ENCODE results near the gene GLIPR1L1. TPM values are rescaled to one million over a fixed set of nuclear protein-coding genes. Genes with fewer than 3 reads are reported as not detected.
"Not testable (repeated sequence)": the region's sequence is repeated elsewhere in the genome, so short reads cannot be mapped to it uniquely, and the experiment has no call there.

GLIPR1L1 gene
- total RNA-seq, 1 donor, result not detected

DNA sequence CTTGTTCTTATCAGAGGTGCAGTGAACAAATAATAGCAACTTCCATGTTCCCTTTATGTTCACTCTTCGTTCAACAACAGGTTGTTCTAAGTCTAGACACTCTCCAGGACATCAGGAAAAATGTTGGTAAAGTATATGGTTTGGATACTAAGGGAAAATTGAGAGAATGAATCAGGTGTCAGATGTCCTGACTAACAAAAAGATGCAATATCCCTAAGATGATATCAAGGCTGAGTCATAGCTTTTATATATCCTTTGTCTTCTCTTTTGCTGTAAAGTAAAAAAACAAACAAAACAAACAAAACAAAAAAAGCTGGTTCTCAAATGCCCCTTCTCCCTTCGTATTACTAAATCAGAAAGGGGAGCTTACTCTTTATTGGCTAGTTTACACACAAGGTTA lies 11.1 kb downstream of the GLIPR1L1 start:
- TF ChIP-seq, protein P1, sequence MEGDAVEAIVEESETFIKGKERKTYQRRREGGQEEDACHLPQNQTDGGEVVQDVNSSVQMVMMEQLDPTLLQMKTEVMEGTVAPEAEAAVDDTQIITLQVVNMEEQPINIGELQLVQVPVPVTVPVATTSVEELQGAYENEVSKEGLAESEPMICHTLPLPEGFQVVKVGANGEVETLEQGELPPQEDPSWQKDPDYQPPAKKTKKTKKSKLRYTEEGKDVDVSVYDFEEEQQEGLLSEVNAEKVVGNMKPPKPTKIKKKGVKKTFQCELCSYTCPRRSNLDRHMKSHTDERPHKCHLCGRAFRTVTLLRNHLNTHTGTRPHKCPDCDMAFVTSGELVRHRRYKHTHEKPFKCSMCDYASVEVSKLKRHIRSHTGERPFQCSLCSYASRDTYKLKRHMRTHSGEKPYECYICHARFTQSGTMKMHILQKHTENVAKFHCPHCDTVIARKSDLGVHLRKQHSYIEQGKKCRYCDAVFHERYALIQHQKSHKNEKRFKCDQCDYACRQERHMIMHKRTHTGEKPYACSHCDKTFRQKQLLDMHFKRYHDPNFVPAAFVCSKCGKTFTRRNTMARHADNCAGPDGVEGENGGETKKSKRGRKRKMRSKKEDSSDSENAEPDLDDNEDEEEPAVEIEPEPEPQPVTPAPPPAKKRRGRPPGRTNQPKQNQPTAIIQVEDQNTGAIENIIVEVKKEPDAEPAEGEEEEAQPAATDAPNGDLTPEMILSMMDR (IDR thresholded peaks at IDR 0.05; ENCODE audit: insufficient read depth, low read length), result no peak
- DNase-seq (ENCODE audit: low read depth), result no peak
- no peak overlapping the region for H3K4me3 ChIP-seq (ENCODE audit: low read depth, low read length)

DNA sequence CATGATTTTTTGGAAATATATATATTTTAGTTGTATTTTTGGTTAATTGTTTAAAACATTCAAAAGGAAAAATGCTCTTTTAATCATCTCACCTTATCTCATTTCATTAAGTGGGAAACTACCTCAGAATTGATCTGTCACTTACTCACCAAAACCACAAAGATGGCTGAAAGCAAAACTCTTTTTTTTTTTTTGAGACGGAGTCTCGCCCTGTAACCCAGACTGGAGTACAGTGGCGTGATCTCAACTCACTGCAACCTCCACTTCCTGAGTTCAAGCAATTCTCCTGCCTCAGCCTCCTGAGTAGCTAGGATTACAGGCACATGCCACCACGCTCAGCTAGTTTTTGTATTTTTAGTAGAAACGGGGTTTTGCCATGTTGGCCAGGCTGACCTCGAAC lies 11.7 kb downstream of the GLIPR1L1 start:
- H3K4me3 ChIP-seq (ENCODE audit: low read depth, low read length); DNase-seq (ENCODE audit: low read depth): not testable (repeated sequence)

DNA sequence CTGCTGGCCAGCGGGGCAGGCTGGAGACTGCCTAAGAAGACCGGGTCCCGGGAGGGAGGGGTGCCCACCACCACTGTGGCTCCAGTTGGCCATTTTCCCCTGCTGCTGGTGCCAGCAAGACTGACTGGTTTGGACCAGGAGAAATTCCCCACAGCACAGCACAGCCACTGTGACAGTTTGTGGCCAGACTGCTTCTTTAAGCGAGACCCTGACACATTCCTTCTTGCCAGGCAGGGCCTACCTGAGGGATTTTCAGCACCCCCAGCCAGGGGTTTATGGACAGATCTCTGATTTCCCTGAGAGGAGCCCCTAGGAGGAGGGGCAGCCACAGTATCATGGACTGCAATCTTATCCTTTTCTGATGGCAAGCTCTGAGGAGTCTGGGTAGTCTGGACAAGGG lies 15.5 kb downstream of the GLIPR1L1 start:
- TF ChIP-seq, protein P1 (IDR thresholded peaks at IDR 0.05; ENCODE audit: insufficient read depth, low read length), result no peak
- DNase-seq (ENCODE audit: low read depth), result no peak
- no peak overlapping the region for H3K4me3 ChIP-seq (ENCODE audit: low read depth, low read length)

DNA sequence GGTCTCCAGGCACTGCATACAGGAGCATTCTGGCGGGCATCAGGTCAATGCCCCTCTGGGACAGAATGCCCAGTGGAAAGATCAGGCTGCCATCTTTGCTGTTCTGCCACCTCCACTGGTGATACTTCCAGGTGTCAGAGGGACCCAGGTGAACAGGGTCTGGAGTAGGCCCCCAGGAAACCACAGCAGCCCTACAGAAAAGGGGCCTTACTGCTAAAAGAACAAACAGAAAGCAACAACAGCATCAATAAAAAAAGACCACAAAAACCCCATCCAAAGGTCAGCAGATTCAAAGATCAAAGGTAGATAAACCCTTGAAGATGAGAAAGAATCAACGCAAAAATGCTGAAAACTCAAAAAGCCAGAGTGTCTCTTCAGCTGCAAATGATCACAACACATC lies 15.9 kb downstream of the GLIPR1L1 start:
- no peak for DNase-seq (ENCODE audit: low read depth)
- TF ChIP-seq, protein P1 (IDR thresholded peaks at IDR 0.05; ENCODE audit: insufficient read depth, low read length), result no peak
- H3K4me3 ChIP-seq (ENCODE audit: low read depth, low read length), result no peak overlapping the region

DNA sequence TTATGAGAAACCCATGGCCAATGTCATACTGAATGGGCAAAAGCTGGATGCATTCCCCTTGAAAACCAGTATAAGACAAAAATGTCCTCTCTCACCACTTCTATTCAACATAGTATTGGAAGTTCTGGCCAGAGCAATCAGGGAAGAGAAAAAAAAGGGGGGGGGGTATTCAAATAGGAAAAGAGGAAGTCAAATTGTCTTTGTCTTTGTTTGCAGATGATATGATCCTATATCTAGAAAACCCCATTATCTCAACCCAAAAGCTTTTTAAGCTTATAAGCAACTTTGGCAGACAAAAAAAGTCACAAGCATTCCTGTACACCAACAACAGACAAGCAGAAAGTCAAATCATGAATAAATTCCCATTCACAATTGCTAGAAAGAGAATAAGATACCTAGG lies 19.5 kb downstream of the GLIPR1L1 start:
- no peak for DNase-seq (ENCODE audit: low read depth)
- H3K4me3 ChIP-seq (ENCODE audit: low read depth, low read length), result no peak overlapping the region

DNA sequence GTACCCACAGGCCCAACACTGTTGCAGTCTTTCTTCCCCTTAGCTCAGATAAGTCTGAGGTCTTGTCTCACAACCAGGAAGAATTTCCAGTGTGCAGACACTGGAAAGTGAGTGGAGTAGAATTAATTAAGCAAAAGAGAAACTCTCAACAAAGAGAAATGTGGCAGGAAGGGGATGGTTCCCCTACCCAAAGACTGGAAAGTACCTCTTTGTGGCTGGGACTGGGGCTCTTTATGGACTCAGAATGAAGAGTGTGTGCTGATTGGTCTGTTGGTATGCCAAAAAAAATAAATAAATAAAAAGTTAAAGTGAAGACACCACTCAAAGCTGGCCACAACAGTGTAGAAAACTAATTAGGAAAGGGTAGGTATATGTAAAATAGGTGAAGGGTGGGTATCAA lies 26.4 kb downstream of the GLIPR1L1 start:
- TF ChIP-seq, protein P1 (IDR thresholded peaks at IDR 0.05; ENCODE audit: insufficient read depth, low read length), result no peak
- H3K4me3 ChIP-seq (ENCODE audit: low read depth, low read length), result no peak overlapping the region
- no peak for DNase-seq (ENCODE audit: low read depth)

More for the DNA sequence above, 19.5 kb downstream of the GLIPR1L1 start:
- TF ChIP-seq, protein P1 (IDR thresholded peaks at IDR 0.05; ENCODE audit: insufficient read depth, low read length), result no peak

DNA sequence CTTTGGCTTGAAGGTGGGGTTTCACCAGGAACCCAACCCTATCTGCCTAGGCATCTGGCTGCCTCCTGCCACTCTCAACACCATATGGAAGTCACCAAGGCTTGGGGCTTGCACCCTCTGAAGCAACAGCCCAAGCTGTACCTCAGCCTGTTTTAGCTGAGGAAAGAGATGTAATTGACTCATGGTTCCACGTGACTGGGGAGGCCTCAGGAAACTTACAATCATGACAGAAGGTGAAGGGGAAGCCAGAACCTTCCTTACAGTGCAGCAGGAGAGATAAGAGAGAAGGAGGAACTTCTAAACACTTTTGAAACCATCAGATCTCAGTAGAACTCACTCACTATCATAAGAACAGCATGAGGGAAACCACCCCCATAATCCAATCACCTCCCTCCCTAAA lies 26.9 kb downstream of the GLIPR1L1 start:
- no peak overlapping the region for H3K4me3 ChIP-seq (ENCODE audit: low read depth, low read length)
- TF ChIP-seq, protein P1 (IDR thresholded peaks at IDR 0.05; ENCODE audit: insufficient read depth, low read length), result no peak
- DNase-seq (ENCODE audit: low read depth), result no peak
